ENCODE data around the gene NUDT16L1.

Gene NUDT16L1

DNA sequence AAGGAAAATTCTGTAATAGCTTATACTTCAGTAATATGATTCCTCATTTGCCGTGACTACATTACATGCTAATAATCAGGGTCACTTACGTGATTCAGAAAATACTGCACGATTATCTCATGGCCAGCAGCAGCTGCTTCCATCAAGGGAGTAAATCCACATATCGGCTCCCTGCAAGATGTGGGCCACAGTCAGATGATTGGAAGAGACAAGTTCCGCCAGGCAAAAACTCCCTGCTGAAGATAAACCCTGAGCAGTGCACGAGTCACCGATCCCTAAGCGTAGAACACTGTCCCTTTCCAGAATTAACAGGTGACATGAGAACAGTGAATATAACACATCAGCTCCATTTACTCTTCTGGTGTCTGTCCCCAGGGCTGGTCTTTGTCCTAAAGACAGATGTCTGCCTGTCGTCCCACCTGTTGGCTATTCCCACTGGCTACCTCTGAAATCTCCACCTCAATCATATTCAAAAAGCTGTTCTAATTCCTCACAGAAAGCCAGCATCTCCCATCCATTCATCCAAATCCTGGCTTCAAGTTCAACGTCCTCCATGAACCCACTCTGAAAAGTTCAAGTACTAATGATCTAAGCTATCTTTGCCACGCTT is 31.4 kb downstream of the NUDT16L1 start:
- H3K4me1 ChIP-seq (ENCODE audit: control extremely low read depth in 1 of 4, control insufficient read depth in 4 of 4, insufficient read depth in 4 of 4, low read length in 3 of 4): no peaks in the 10 kb centered on the region
- WGBS (ENCODE audit: insufficient coverage): 96% methylated on average over 8 of the region's 11 CpGs
- DNase-seq: no peak
- peaks cover 5 to 44% (median 27%) of the 10 kb centered on the region in 4 experiments for H3K36me3 ChIP-seq (ENCODE audit: control insufficient read depth in 4 of 4, insufficient read depth in 4 of 4, low read length in 3 of 4)
- H3K4me3 ChIP-seq (ENCODE audit: control insufficient read depth in 1 of 7, extremely low read depth in 1 of 7, insufficient read depth in 4 of 7, low read depth in 2 of 7, low read length in 6 of 7): no peak overlapping the region
- H3K27me3 ChIP-seq (replicated peaks in 2 of 5; ENCODE audit: control insufficient read depth in 4 of 5, insufficient read depth in 5 of 5, low read length in 4 of 5): no peaks in the 10 kb centered on the region
- ChIA-PET CTCF (interaction anchor here (1.4 kb wide), 1 partner anchor 14 kb away, joined by 5 read pairs; no protein-coding TSS in a partner anchor), POLR2A (interaction anchor here (1.7 kb wide), 1 partner anchor 10 kb away, joined by 6 read pairs; the partner anchor contains the start of genes ANKS3 and DNAAF8)
- no peaks in the 10 kb centered on the region for H3K9me3 ChIP-seq (ENCODE audit: control extremely low read depth in 1 of 5, control insufficient read depth in 4 of 5, insufficient read depth in 2 of 5, low read depth in 1 of 5, low read length in 4 of 5)
- H3K27ac ChIP-seq (ENCODE audit: insufficient read depth in 1 of 2, low read depth in 1 of 2, low read length in 2 of 2, poor library complexity in 1 of 2, severe bottlenecking in 2 of 2): no peak overlapping the region

GRCh38 chr16:4726616-4727015 is 33.3 kb downstream of the NUDT16L1 start:
- no peaks in the 10 kb centered on the region for H3K4me1 ChIP-seq (ENCODE audit: control extremely low read depth in 1 of 4, control insufficient read depth in 4 of 4, insufficient read depth in 4 of 4, low read length in 3 of 4)
- ChIA-PET POLR2A (no interaction called here), CTCF (no interaction called here)
- H3K36me3 ChIP-seq (ENCODE audit: control insufficient read depth in 4 of 4, insufficient read depth in 4 of 4, low read length in 3 of 4): peaks cover 5 to 49% (median 31%) of the 10 kb centered on the region in 4 experiments
- no peaks in the 10 kb centered on the region for H3K27me3 ChIP-seq (replicated peaks in 2 of 5; ENCODE audit: control insufficient read depth in 4 of 5, insufficient read depth in 5 of 5, low read length in 4 of 5)
- H3K4me3 ChIP-seq (ENCODE audit: control insufficient read depth in 1 of 7, extremely low read depth in 1 of 7, insufficient read depth in 4 of 7, low read depth in 2 of 7, low read length in 6 of 7): no peak overlapping the region
- no peak overlapping the region for H3K27ac ChIP-seq (ENCODE audit: insufficient read depth in 1 of 2, low read depth in 1 of 2, low read length in 2 of 2, poor library complexity in 1 of 2, severe bottlenecking in 2 of 2)
- WGBS (ENCODE audit: insufficient coverage): 95% methylated on average over 18 of the region's 18 CpGs
- H3K9me3 ChIP-seq (ENCODE audit: control extremely low read depth in 1 of 5, control insufficient read depth in 4 of 5, insufficient read depth in 2 of 5, low read depth in 1 of 5, low read length in 4 of 5): no peaks in the 10 kb centered on the region
- no peak for DNase-seq

DNA sequence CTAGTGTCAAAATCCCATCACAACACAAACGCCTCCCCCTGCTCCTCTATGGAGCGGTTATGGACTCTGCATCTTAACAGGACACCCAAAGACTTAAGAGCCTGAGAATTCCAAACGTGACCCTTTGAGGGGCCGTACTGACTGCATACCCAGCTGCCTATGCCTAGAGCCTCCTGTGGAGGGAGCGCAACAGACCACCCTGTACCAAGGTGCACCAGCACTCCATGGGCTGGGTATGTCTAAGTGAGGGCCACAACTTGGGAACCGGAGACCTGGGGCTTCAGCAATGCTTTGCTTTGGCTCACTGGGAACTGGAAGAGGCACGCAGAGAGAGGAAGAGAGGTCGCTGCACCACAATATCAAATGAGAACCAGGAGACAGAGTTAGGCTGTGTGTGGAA is 35.3 kb downstream of the NUDT16L1 start:
- 100% methylated on average over 8 of the region's 8 CpGs for WGBS (ENCODE audit: insufficient coverage)
- no peak overlapping the region for H3K4me3 ChIP-seq (ENCODE audit: control insufficient read depth in 1 of 7, extremely low read depth in 1 of 7, insufficient read depth in 4 of 7, low read depth in 2 of 7, low read length in 6 of 7)
- ChIA-PET CTCF (no interaction called here), POLR2A (interaction anchor here (0.6 kb wide), 1 partner anchor 208 kb away, joined by 3 read pairs; the partner anchor contains the start of gene PPL)
- H3K9me3 ChIP-seq (ENCODE audit: control extremely low read depth in 1 of 5, control insufficient read depth in 4 of 5, insufficient read depth in 2 of 5, low read depth in 1 of 5, low read length in 4 of 5): no peaks in the 10 kb centered on the region
- no peaks in the 10 kb centered on the region for H3K27me3 ChIP-seq (replicated peaks in 2 of 5; ENCODE audit: control insufficient read depth in 4 of 5, insufficient read depth in 5 of 5, low read length in 4 of 5)
- H3K36me3 ChIP-seq (ENCODE audit: control insufficient read depth in 4 of 4, insufficient read depth in 4 of 4, low read length in 3 of 4): peaks cover 7 to 50% (median 26%) of the 10 kb centered on the region in 4 experiments
- no peak for DNase-seq
- peaks cover 3 to 8% (median 4%) of the 10 kb centered on the region in 4 experiments for H3K4me1 ChIP-seq (ENCODE audit: control extremely low read depth in 1 of 4, control insufficient read depth in 4 of 4, insufficient read depth in 4 of 4, low read length in 3 of 4)
- no peak overlapping the region for H3K27ac ChIP-seq (ENCODE audit: insufficient read depth in 1 of 2, low read depth in 1 of 2, low read length in 2 of 2, poor library complexity in 1 of 2, severe bottlenecking in 2 of 2)

DNA sequence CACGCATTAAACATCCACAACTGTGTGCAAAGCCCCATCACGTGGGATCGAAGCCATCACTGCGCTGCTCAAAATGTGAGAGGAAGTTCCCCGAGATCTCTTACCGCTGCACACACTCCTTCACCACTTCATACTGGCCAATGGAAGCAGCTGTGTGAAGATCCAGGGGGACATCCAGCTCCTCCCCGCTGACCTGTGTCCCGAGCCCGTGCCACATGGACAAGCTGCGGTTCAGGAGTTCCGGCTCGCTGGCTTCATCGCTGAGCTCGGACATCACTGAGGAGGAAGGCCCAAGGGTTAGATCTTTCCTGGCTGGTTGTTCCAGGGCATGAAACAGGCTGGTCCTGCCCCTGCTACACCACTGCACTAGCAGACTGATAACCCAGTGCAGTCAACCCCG is 36.5 kb downstream of the NUDT16L1 start:
- WGBS (ENCODE audit: insufficient coverage): 96% methylated on average over 14 of the region's 15 CpGs

DNA sequence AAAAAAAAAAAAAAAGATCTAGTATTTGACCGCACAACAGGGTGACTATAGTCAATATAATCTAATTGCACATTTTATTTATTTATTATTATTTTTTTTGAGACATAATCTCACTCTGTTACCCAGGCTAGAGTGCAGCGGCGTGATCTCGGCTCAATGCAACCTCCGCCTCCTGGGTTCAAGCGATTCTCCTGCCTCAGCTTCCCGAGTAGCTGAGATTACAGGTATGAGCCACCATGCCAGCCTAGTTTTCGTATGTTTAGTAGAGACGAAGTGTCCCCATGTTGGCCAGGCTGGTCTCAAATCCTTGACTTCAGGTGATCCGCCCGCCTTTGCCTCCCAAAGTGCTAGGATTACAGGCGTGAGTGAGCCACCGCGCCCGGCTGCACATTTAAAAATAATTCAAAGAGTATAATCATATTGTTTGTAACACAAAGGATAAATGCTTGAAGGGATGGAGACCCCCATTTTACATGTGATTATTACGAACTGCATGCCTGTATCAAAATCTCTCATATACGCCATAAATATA is 39.9 kb downstream of the NUDT16L1 start:
- peak overlapping the region in 6 of 7 experiments; percentile 67 to 95 (median 94) for H3K4me3 ChIP-seq (ENCODE audit: control insufficient read depth in 1 of 7, extremely low read depth in 1 of 7, insufficient read depth in 4 of 7, low read depth in 2 of 7, low read length in 6 of 7)
- WGBS (ENCODE audit: insufficient coverage): 47% methylated on average over 7 of the region's 17 CpGs
- peak overlapping the region; percentile 61 to 81 for H3K27ac ChIP-seq (ENCODE audit: insufficient read depth in 1 of 2, low read depth in 1 of 2, low read length in 2 of 2, poor library complexity in 1 of 2, severe bottlenecking in 2 of 2)
- peaks cover 2 to 24% (median 10%) of the 10 kb centered on the region in 4 experiments for H3K36me3 ChIP-seq (ENCODE audit: control insufficient read depth in 4 of 4, insufficient read depth in 4 of 4, low read length in 3 of 4)
- H3K27me3 ChIP-seq (replicated peaks in 2 of 5; ENCODE audit: control insufficient read depth in 4 of 5, insufficient read depth in 5 of 5, low read length in 4 of 5): no peaks in the 10 kb centered on the region
- peaks cover 3 to 20% (median 14%) of the 10 kb centered on the region in 4 experiments for H3K4me1 ChIP-seq (ENCODE audit: control extremely low read depth in 1 of 4, control insufficient read depth in 4 of 4, insufficient read depth in 4 of 4, low read length in 3 of 4)
- CTCF ChIA-PET: interaction anchor here (1.9 to 2.4 kb wide), 2 partner anchors 14 to 38 kb away, joined by 4 to 8 read pairs; no protein-coding TSS in a partner anchor
- POLR2A ChIA-PET: interaction anchor here (0.6 kb wide), 1 partner anchor 142 kb away, joined by 3 read pairs; no protein-coding TSS in a partner anchor
- DNase-seq: no peak
- no peaks in the 10 kb centered on the region for H3K9me3 ChIP-seq (ENCODE audit: control extremely low read depth in 1 of 5, control insufficient read depth in 4 of 5, insufficient read depth in 2 of 5, low read depth in 1 of 5, low read length in 4 of 5)

More for the DNA sequence above, 36.5 kb downstream of the NUDT16L1 start:
- DNase-seq: no peak
- ChIA-PET CTCF (interaction anchor here (1.4 kb wide), 1 partner anchor 13 kb away, joined by 3 read pairs; no protein-coding TSS in a partner anchor), POLR2A (no interaction called here)
- Histone ChIP-seq H3K36me3 (ENCODE audit: control insufficient read depth in 4 of 4, insufficient read depth in 4 of 4, low read length in 3 of 4) (peaks cover 7 to 41% (median 19%) of the 10 kb centered on the region in 4 experiments), H3K4me3 (ENCODE audit: control insufficient read depth in 1 of 7, extremely low read depth in 1 of 7, insufficient read depth in 4 of 7, low read depth in 2 of 7, low read length in 6 of 7) (no peak overlapping the region), H3K9me3 (ENCODE audit: control extremely low read depth in 1 of 5, control insufficient read depth in 4 of 5, insufficient read depth in 2 of 5, low read depth in 1 of 5, low read length in 4 of 5) (no peaks in the 10 kb centered on the region), H3K4me1 (ENCODE audit: control extremely low read depth in 1 of 4, control insufficient read depth in 4 of 4, insufficient read depth in 4 of 4, low read length in 3 of 4) (peaks cover 3 to 13% (median 7%) of the 10 kb centered on the region in 4 experiments), H3K27ac (ENCODE audit: insufficient read depth in 1 of 2, low read depth in 1 of 2, low read length in 2 of 2, poor library complexity in 1 of 2, severe bottlenecking in 2 of 2) (no peak overlapping the region), H3K27me3 (replicated peaks in 2 of 5; ENCODE audit: control insufficient read depth in 4 of 5, insufficient read depth in 5 of 5, low read length in 4 of 5) (no peaks in the 10 kb centered on the region)

GRCh38 chr16:4733747-4734062 is 40.3 kb downstream of the NUDT16L1 start:
- ChIA-PET POLR2A (interaction anchor here (0.6 kb wide), 1 partner anchor 142 kb away, joined by 3 read pairs; no protein-coding TSS in a partner anchor), CTCF (interaction anchor here (0.6 to 2.4 kb wide), 5 partner anchors 14 to 220 kb away, joined by 3 to 8 read pairs (median 3); no protein-coding TSS in a partner anchor)
- Histone ChIP-seq H3K27me3 (replicated peaks in 2 of 5; ENCODE audit: control insufficient read depth in 4 of 5, insufficient read depth in 5 of 5, low read length in 4 of 5) (no peaks in the 10 kb centered on the region), H3K9me3 (ENCODE audit: control extremely low read depth in 1 of 5, control insufficient read depth in 4 of 5, insufficient read depth in 2 of 5, low read depth in 1 of 5, low read length in 4 of 5) (no peaks in the 10 kb centered on the region), H3K4me1 (ENCODE audit: control extremely low read depth in 1 of 4, control insufficient read depth in 4 of 4, insufficient read depth in 4 of 4, low read length in 3 of 4) (peaks cover 3 to 20% (median 14%) of the 10 kb centered on the region in 4 experiments), H3K4me3 (ENCODE audit: control insufficient read depth in 1 of 7, extremely low read depth in 1 of 7, insufficient read depth in 4 of 7, low read depth in 2 of 7, low read length in 6 of 7) (peak overlapping the region; percentile 67 to 97 (median 94)), H3K27ac (ENCODE audit: insufficient read depth in 1 of 2, low read depth in 1 of 2, low read length in 2 of 2, poor library complexity in 1 of 2, severe bottlenecking in 2 of 2) (peak overlapping the region; percentile 61 to 81), H3K36me3 (ENCODE audit: control insufficient read depth in 4 of 4, insufficient read depth in 4 of 4, low read length in 3 of 4) (peaks cover 2 to 20% (median 8%) of the 10 kb centered on the region in 4 experiments)
- peak in 2 of 3 donors; percentile 42 to 56 for DNase-seq
- under 1% methylated on average over 16 of the region's 19 CpGs for WGBS (ENCODE audit: insufficient coverage)
